GM21381 (cell line): ENCODE results near the gene KRT72.
"Not testable (repeated sequence)": the region's sequence is repeated elsewhere in the genome, so short reads cannot be mapped to it uniquely, and the experiment has no call there.

ENCODE experiments used
- ATAC-seq: cut with Tn5 transposase; IDR thresholded peaks from one replicate; pipeline ENCODE4 v1.9.1; 2021; ENCODE audit warnings: mild to moderate bottlenecking, moderate library complexity; ENCODE audit not compliant: unreplicated experiment

The KRT72 gene

GRCh38 chr12:52608826-52609630, 7.8 kb upstream of the KRT72 start:
- no peak for ATAC-seq

GRCh38 chr12:52608161-52608560, 6.9 kb upstream of the KRT72 start:
- ATAC-seq: no peak

- ATAC-seq: no peak
Observed at GRCh38 chr12:52607314-52607713, 6.1 kb upstream of the KRT72 start.

- no peak for ATAC-seq
Observed at GRCh38 chr12:52606581-52607218, 5.4 kb upstream of the KRT72 start.

GRCh38 chr12:52606096-52606495, 4.8 kb upstream of the KRT72 start:
- ATAC-seq: no peak

- ATAC-seq: no peak
Observed at GRCh38 chr12:52605542-52605941, 4.3 kb upstream of the KRT72 start.

- no peak for ATAC-seq
Observed at GRCh38 chr12:52604859-52605258, 3.6 kb upstream of the KRT72 start.

- ATAC-seq: no peak
Observed at GRCh38 chr12:52603314-52603713, 2.1 kb upstream of the KRT72 start.

GRCh38 chr12:52602552-52602951, 1.3 kb upstream of the KRT72 start:
- no peak for ATAC-seq

- ATAC-seq: no peak
Observed at GRCh38 chr12:52601671-52602070, 408 bp upstream of the KRT72 start.

GRCh38 chr12:52600475-52600874, 788 bp downstream of the KRT72 start:
- no peak for ATAC-seq

- ATAC-seq: no peak
Observed at GRCh38 chr12:52600071-52600470, 1.2 kb downstream of the KRT72 start.

- no peak for ATAC-seq
Observed at GRCh38 chr12:52598966-52599365, 2.3 kb downstream of the KRT72 start.

GRCh38 chr12:52594237-52594636, 7.0 kb downstream of the KRT72 start:
- not testable (repeated sequence) for ATAC-seq

- no peak for ATAC-seq
Observed at GRCh38 chr12:52591521-52591920, 9.7 kb downstream of the KRT72 start.

- no peak for ATAC-seq
Observed at GRCh38 chr12:52590021-52590420, 11.2 kb downstream of the KRT72 start.

- no peak for ATAC-seq
Observed at GRCh38 chr12:52587563-52587962, 13.7 kb downstream of the KRT72 start.

GRCh38 chr12:52585946-52586345, 15.3 kb downstream of the KRT72 start:
- no peak for ATAC-seq

GRCh38 chr12:52585066-52585465, 16.2 kb downstream of the KRT72 start:
- no peak for ATAC-seq

- no peak for ATAC-seq
Observed at GRCh38 chr12:52584156-52584682, 17.0 kb downstream of the KRT72 start.

GRCh38 chr12:52582971-52583456, 18.2 kb downstream of the KRT72 start:
- no peak for ATAC-seq

- ATAC-seq: no peak
Observed at GRCh38 chr12:52582486-52582885, 18.8 kb downstream of the KRT72 start.
